GM12892 (cell line): Measurements from ENCODE around the gene SLC46A3.

Experiments used
- POLR2A ChIP-seq: IDR thresholded peaks from 2 replicates; pipeline ENCODE4 v1.6.1; 2011; ENCODE audit warnings: low read depth, low read length, control low read depth
- POLR2AphosphoS5 ChIP-seq: IDR thresholded peaks from 2 replicates; pipeline ENCODE4 v1.6.1; 2011; ENCODE audit warnings: low read depth, low read length, control low read depth
- TAF1 ChIP-seq: IDR thresholded peaks from 2 replicates; pipeline ENCODE4 v1.6.1; 2011; ENCODE audit warnings: low read depth, mild to moderate bottlenecking, control low read depth, low read length, borderline replicate concordance

GRCh38 chr13:28680541-28680940 lies 38.2 kb downstream of the SLC46A3 start:
- TF ChIP-seq TAF1 (no peak), POLR2AphosphoS5 (no peak), POLR2A (no peak)
